ENCODE results near the gene KHDRBS1. TPM values are rescaled to one million over a fixed set of nuclear protein-coding genes. Genes with fewer than 3 reads are reported as not detected.

Gene KHDRBS1
- total and polyA plus RNA-seq, 9 of the 15 experiments (the other 6 are each of a cell fraction or from before 2014, with no cell fraction given) = 48.4 to 257 (median 114) TPM

DNA sequence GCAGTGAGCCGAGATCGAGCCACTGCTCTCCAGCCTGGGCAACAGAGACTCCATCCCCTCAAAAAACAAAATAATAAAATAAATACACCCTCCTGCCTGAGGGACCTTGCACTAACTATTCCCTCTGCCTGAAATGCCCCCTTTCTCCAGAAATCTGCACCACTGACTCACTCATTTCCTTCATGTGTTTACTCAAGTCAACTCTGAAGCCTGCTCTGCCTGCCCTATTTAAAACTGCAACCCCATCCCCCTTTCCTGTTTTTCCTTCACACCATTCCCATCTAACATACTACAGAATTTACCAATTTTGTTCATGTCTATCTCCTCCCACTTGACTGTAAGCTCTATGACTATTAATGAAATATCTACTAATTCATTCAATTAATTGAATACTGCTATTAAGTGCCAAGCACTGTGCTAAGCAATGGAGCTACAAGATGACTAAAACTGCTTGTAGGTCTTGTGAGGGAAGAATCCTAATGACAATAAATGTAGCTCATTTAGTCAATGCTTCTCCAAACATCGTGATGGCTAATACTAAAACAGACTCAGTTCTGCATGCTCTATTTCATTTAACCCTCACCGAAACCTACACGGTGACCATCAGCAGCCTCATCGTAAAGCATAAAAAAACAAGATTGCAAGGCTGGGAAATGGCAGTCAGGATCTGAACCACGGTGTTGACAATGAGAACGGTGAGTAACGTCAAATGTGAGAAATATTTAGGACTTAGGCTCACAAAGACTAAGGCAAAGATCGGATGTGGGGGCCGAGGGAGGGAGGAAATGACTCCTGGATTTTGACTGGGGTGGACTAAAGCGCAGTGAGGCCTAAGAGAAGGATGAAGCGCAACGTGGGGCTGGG lies 58.3 kb downstream of the KHDRBS1 start (continued):
- 0 out of 4 replicates have a peak, but pooled peaks of 1 of the 2 experiments have one; percentile 53 for TF ChIP-seq RCOR1 (IDR thresholded peaks at IDR 0.05; ENCODE audit: borderline replicate concordance in 1 of 2, low read depth in 2 of 2, low read length in 2 of 2)
- no peak for TF ChIP-seq FOXP1 (CRISPR knock-in tag; IDR thresholded peaks at IDR 0.05)
- no peak for TF ChIP-seq HIVEP1 (CRISPR knock-in tag; IDR thresholded peaks at IDR 0.05)
- no peak for TF ChIP-seq PHB2 (IDR thresholded peaks at IDR 0.05; ENCODE audit: low read depth)

GRCh38 chr1:32072622-32073298 lies 59.1 kb downstream of the KHDRBS1 start, which contains the start of gene TMEM39B:
Gene TMEM39B, plus strand, starts transcription at chr1:32072939. Its CDS starts 109 bp downstream, at chr1:32073048.
- ChIA-PET POLR2A (interaction anchor here (0.6 to 2.7 kb wide), 27 partner anchors 8 to 284 kb away, joined by 3 to 17 read pairs (median 4); partner anchors contain the start of genes CCDC28B, KPNA6 and MARCKSL1), CTCF (ENCODE audit: low intra/inter-chr PET ratio) (interaction anchor here (0.5 to 0.8 kb wide), 3 partner anchors 10 to 83 kb away, joined by 3 to 4 read pairs (median 4); no protein-coding TSS in a partner anchor)
- in situ Hi-C loops (cut with MboI) (no loop called here), intact Hi-C loops (cut with micrococcal nuclease) (loop anchor here (2.0 kb wide), 2 partner anchors 36 to 106 kb away; partner anchors contain the start of genes KPNA6 and TXLNA)
- Histone ChIP-seq H3K4me1 (replicated peaks in 1 of 2; ENCODE audit: control insufficient read depth in 2 of 2, insufficient read depth in 2 of 2, low read length in 2 of 2) (peaks cover 17 to 20% of the 10 kb centered on the region in 2 experiments), H3K27ac (ENCODE audit: extremely low read depth, low read depth, low read length) (peak within 1 kb of the TSS; percentile 79), H4K20me1 (replicated peaks; ENCODE audit: control insufficient read depth, insufficient read depth, low read length) (no peaks in the 10 kb centered on the region; the same call in 1 of the 2 replicates), H3K36me3 (ENCODE audit: control insufficient read depth, insufficient read depth, low read length) (peaks cover 28% of the 10 kb centered on the region; the same call in 2 of the 3 replicates), H3K79me2 (ENCODE audit: control insufficient read depth, insufficient read depth, low read length) (peaks cover 21% of the 10 kb centered on the region), H2AFZ (ENCODE audit: low read depth, low read length) (peak within 1 kb of the TSS; percentile 99), H3K9me3 (replicated peaks; ENCODE audit: control insufficient read depth, insufficient read depth, low read depth, low read length) (no peaks in the 10 kb centered on the region), H3K9me1 (ENCODE audit: control insufficient read depth, insufficient read depth, low read length) (peaks cover 4% of the 10 kb centered on the region), H3K9ac (ENCODE audit: insufficient read depth in 1 of 2, low read depth in 2 of 2, low read length in 2 of 2) (peak within 1 kb of the TSS; percentile 60 to 89), H3K27me3 (ENCODE audit: control insufficient read depth in 2 of 2, insufficient read depth in 2 of 2, low read length in 2 of 2) (no peaks in the 10 kb centered on the region), H3K4me2 (ENCODE audit: insufficient read depth, low read length) (peak within 1 kb of the TSS; percentile 89), H3K4me3 (peak within 1 kb of the TSS; percentile 83)
- ATAC-seq (peak; percentile 93), DNase-seq (ENCODE audit: extremely low read depth in 1 of 4, low spot score in 3 of 4) (peak; percentile 98 to 99 (median 99)), FAIRE-seq (peak; percentile 85)
- BruUV-seq (replicated peaks) = no TSS peak
- WGBS (ENCODE audit: insufficient coverage, low coverage, missing lambda C conversion rate) = under 1% methylated on average over 61 of the region's 67 CpGs
- no peak for TF ChIP-seq ZNF212 (CRISPR knock-in tag; IDR thresholded peaks at IDR 0.05)
- TF ChIP-seq ZNF253 (CRISPR knock-in tag; conservative IDR thresholded peaks at IDR 0.05) = no peak
- no peak for TF ChIP-seq ATF4 (CRISPR knock-in tag; IDR thresholded peaks at IDR 0.05)
- no peak for TF ChIP-seq FOXA1 (IDR thresholded peaks at IDR 0.05; ENCODE audit: borderline replicate concordance)
- no peak for TF ChIP-seq KDM4B (IDR thresholded peaks at IDR 0.05; ENCODE audit: borderline replicate concordance in 2 of 2, low read depth in 1 of 2)
- peak; percentile 85; the same call in 1 of the 2 replicates for TF ChIP-seq ESRRA (IDR thresholded peaks at IDR 0.05; ENCODE audit: borderline replicate concordance, low read depth)
- no peak for TF ChIP-seq TCFL5 (CRISPR knock-in tag; conservative IDR thresholded peaks at IDR 0.05)
- TF ChIP-seq ZNF146 (CRISPR knock-in tag; IDR thresholded peaks at IDR 0.05; ENCODE audit: unreplicated experiment) = no peak
- TF ChIP-seq BACH1 (tag; IDR thresholded peaks at IDR 0.05) = no peak
- no peak for TF ChIP-seq RAD51 (IDR thresholded peaks at IDR 0.05; ENCODE audit: borderline replicate concordance, low read depth)
- TF ChIP-seq FUS (optimal IDR thresholded peaks at IDR 0.05; ENCODE audit: low read depth, low read length) = peak; percentile 92
- TF ChIP-seq SRSF9 (IDR thresholded peaks at IDR 0.05; ENCODE audit: borderline replicate concordance, low read depth, low read length) = no peak
- no peak for TF ChIP-seq CAMTA2 (CRISPR knock-in tag; conservative IDR thresholded peaks at IDR 0.05)

Data from K562 (cell line).